Left hindlimb (tissue), 1 donor: ENCODE measurements around the gene NTN1.

ENCODE experiments used
- DNase-seq: peaks from one replicate; pipeline ENCODE4 v3.0.0-alpha.2; 2018

The NTN1 gene

DNA sequence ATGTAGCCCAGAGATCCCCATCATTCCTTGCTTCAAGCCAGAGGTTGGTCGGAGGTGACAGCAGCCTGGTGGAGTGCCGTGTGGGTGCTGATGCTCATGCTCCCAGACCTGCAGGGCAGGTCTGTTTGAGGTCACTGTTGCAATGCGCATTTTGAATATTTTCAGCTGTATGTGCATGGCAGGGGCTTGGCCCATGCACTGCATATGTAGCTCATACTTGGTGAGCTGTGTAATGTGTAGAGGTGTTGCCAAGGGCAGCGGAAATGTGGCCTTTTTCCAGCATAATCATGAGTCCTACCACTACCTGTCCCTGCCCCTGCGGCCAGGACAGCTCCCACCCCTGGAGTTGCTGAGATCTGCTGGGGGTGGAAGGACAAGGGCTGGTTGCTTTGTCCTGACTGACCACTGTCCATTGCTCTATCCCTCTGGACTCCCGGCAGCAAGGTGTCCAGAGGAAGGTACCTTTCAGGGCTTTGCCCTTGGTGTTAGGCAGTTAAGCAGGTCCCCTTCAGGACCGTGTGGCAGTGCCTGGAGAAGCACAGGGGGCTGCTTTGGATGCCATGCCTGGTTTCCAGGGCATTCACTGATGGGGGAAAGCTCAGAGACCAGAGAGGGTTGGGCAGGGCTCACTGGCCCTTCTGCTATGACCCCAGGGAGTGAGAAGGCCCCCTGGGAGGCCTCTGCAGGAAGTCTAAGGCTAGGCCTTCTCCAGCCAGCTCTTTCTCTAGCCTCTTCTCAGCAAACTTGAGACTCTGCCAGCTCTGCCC, 215.2 kb downstream of the NTN1 start:
- DNase-seq, result peak; percentile 61

DNA sequence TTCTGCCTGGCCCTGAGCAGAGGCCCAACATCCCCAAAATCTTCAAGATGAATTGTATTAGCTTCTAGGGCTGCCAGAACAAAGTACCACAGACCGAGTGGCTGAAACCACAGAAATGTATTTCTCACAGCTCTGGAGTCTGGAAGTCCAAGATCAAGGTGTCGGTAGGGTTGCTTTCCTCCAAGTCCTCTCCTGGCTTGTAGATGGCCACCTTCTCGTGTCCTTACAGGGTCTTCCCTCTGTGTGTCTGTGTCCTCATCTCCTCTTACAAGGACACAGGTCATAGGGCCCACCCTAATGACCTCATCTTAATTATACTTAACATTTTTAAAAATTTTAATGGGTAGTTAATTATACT, 215.7 kb downstream of the NTN1 start:
- no peak for DNase-seq

DNA sequence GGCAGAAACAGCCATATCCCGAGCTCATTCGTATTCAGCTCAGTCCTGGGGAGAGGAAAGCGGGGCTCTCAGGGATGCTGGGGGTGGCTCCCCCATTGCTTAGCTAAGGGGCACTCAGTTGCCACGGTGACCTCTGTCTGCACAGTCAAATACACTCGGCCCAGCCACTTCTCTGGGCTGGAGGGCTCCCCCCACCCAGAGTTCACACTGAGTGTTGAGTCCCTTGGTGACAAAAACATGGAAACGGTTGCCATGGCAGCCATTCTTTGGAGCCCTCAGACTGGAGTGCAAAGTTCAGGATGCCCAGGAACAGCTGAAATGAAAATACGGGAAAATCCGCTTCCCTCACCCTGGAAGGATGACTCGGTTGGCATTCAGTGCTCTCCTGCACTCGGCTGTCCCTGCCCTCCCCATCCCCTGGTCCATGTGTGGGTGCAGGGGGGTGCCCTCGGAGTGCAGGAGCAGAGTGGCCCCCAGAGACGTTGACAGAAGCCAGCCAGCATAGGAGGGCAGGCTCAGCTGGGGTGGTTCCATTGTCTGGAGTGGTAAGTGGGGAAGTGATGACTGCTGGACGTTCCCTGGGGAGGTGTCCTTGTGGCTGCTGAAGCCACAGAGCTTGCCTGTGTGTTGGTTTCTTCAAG, 216.5 kb downstream of the NTN1 start:
- peak; percentile 42 for DNase-seq

DNA sequence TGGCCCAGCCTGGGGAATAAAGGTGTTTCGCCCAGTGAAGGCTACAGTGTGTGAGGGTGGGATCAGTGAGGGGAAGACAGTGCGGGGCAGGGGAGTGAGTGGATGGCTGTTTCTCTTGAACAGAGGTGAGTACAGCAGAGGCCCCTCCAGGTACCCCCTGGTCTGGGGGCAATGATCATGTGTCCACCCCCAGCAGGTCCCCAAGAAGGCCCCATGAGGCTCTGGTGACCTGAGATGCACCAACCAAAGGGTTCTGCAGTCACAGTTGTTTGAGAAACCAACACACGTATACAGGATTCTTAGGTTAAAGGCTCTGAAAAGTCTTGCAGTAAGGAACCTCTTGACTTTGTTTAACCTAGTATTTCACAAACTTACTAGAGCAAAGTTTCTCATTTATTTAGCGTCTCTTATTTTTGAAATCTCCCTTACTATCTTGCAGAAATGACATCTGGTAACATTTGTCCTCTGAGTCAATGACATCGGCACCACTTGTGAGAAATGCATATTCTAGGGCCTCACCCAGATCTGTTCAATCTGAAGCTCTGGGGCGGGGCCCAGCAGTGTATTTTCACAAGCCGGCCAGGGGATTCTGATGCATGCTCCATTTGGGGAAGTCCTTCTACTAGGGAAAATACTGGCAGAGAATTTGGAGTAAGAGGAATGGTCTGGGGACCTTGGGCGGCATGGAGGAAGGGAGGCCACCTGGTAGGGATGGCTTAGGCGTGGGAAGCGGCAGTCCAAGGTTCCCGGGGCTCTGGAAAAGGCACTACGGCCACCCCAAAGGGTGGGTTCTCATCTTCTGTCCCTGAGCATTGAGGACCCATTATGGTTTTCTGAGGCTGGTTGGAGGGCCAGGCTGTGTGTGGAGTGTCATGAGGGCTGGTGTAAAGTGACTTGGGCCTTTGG, 217.3 kb downstream of the NTN1 start:
- DNase-seq, result peak; percentile 30

DNA sequence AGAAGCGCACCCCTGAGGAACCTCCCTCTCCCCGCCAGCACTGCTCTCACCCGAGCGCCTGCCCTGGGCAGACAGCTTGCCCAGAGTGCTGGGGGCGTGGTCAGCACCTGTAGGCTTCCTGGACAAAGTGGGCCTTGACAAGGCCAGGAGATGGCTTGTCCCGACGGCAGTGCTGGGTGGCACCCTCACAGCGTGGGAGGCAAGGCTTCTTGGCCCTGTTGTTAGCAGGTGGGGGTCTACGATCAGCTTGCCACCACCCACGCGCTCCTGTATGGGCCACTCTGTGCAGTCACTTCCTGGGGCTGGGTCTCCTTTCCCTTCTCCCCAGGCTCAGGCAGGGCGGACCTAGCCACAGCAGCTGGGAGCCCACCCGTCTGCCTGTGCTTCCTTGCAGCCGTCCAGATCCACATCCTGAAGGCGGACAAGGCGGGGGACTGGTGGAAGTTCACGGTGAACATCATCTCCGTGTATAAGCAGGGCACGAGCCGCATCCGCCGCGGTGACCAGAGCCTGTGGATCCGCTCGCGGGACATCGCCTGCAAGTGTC, 218.0 kb downstream of the NTN1 start:
- no peak for DNase-seq

DNA sequence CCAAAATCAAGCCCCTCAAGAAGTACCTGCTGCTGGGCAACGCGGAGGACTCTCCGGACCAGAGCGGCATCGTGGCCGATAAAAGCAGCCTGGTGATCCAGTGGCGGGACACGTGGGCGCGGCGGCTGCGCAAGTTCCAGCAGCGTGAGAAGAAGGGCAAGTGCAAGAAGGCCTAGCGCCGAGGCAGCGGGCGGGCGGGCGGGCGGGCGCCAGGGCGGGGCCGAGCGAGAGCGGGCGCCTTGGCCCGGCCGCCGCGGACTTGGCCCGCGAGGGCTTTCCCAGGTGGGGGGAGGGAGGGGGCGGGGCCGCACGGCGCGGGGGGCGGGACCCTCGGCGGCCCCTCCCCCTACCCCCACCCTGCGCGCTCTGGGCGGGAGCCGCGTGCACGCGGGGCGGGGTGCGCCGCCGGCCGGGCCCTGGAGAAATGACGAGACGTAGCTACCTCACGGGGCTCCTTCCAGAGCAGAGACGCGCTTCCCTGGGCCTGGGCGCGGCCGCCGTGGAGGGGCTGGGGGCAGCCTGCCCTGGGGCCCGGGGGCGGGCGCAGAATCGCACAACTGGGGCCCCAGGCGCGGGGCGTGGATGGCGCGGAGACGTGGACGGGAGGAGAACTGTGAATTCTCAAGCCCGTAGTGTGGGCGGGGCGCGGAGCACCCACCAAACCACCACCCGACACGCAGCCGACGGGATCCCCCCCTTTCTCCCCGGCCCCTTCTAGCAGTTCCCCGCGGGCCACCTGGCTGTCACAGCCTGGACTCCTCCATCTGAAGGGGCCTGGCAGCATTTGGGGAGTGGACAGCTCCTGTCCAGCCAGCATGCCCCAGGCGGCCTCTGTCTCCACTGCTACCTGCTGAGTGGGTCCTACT, 218.7 kb downstream of the NTN1 start:
- peak; percentile 86 for DNase-seq

DNA sequence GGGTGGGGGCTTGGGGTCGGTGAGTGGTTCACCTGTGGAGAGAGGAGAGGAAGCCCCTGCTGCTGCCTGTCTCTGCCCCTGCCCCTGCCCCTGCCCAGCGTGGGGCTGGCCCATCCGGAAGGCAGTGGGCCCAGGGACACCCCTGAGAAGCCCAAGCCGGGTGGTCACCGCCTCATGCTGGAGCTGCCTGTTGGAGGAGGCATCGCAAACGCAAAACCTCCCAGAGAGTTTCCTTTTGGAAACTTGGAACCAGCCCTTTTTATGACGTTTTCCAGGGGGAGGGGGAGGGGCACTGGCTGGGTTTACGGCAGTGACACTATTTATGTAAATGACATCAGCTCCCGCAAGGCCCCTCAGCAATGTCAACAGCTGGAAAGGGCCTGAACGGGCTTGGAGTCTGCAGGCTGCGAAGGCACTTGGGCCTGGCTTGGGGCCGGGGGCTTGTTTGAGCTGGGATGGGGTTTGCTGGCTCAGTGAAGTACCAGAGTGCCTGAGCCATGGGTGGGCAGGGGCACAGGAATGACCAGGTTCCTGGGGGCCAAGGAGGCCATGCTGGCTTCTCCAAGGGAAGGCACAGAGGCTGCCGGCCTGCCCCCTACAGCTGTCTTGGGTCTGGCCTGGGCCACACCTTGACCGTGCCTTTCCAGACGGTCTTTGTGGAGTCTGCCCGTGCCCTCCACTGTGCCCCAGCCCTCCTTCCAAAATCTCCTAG, 219.5 kb downstream of the NTN1 start:
- DNase-seq, result peak; percentile 92

DNA sequence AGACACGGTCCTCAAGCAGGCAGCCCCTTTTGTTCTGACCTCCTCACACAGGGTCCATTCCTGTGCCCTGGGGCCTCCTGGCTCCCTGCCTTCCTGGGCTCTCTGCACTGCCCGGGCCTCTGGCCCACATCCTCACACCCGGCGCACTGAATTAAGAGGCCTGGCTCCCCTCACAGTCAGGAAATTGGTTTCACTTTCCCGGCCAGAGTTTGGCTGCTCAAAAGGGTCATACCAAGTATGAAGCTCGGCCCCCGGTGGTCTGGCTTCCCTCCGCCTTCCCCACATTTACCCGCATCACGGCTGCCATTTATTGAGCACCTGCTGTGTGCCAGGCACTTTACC, 220.0 kb downstream of the NTN1 start:
- peak; percentile 84 for DNase-seq

DNA sequence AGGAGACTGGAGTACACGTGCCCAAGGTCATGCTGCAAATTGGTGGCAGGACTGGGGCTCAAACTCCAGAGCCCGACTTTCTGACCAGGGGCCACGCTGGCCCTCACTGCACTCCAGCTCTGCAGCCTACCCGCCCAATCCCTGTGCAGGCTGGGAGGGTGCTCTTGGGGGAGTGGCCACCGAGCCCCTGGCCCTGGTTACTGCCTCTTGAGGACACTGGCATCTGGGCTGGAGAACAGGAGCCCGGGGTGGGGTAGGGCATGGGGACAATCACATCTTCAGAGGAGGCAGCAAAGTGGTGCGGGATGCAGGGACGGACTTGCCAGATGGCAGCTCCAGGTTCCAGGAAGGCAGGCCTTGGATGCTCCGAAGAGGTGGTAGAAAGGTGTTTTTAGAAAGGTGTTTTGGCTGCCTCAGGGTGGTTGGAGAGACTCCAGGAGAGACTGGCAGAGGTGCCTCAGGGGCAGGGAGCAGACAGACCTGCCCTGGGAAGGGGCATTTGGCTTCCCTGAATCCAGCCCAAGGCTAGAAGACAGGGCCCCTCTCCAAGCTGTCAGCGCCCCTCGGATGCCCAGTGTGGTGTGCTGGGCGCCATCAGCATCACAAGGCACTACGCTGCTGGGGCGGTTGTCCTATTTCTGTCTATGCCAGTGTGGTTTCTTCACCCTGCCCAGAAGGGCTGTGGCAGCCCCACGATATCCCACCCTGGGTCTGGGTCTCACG, 220.6 kb downstream of the NTN1 start:
- DNase-seq, result peak; percentile 55

DNA sequence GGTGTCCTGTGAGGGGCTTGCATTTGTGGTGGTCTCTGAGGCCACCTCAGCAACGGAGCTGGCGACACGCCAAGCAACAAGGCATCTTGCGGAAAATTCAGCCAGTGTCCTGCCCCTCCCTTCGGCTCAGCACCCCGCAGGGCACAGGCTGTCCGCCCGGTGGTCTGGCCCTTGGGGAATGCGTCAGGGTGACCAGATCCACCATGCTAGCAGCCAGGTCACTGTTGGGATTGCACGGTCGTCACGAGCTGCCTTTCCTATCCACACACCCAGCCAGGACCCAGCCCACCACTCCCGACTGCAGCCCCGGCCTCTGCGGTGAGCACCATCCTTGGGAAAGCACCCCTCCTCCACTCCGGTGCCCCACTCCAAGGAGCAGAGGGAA, 221.2 kb downstream of the NTN1 start:
- no peak for DNase-seq

DNA sequence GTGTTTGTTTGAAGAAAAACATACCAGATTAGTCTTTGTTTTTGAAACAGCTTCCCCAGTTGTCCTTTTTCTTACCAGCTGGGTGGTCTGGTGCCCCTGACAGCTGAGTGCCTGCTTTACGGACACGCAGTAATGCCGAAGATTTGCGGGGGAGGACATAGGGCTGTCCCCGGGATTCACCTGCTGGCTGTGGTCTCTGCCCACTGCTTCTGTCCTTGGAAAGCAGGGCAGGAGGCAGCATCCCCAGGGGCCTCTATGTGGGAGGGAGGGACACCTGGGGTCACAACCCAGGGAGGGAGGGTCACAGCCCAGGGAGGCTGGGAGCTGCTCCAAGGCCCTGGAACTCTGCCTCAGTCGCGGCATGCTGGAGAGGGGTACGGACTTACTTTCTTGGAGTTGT, 221.7 kb downstream of the NTN1 start:
- no peak for DNase-seq

DNA sequence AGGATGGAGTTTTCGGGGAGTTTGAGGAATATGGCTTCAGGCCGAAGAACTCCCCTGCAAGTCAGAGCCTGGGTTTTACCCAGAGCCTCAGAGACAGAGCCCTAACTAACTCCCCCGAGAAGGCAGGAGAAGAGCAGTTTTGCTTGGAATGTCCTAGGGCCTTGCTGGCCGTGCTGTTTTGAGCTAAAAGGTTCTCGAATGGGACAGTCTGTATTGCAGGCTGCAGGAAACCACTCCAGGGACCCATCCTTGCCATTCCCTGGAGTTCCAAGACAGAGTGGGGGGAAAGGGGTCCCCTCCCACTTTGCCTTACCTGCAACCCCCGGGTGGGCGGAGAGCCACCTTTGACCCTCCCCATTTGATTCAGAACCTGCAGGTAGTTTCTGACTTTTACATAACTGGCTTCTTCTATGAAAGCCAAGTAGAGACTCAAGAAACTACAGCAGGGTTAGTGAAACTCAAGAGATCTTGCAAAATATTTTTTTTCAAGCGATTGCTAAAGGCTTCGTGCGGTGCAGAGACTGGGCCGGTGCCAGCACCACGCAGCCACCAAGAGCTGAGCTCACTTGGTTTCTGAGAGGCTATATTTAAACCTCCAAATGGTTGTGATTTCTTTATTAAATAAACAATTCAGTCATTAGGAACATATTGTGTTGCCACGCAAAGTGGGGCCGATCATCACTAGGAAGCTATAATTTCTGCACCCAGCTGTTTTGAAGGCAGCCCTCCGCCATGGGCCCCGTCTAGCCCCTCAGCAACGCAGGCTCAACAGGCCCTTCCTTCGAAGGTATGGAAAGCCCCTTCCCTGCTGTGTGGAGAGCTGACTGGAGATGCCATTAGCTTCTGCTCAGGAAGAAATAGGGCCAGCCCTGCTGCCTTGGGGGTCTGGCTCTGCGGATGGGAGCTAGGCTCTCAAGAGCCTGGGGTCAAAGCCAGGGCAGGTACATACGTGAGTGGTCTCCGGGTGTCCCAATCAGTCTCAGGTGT, 223.0 kb downstream of the NTN1 start:
- no peak for DNase-seq

DNA sequence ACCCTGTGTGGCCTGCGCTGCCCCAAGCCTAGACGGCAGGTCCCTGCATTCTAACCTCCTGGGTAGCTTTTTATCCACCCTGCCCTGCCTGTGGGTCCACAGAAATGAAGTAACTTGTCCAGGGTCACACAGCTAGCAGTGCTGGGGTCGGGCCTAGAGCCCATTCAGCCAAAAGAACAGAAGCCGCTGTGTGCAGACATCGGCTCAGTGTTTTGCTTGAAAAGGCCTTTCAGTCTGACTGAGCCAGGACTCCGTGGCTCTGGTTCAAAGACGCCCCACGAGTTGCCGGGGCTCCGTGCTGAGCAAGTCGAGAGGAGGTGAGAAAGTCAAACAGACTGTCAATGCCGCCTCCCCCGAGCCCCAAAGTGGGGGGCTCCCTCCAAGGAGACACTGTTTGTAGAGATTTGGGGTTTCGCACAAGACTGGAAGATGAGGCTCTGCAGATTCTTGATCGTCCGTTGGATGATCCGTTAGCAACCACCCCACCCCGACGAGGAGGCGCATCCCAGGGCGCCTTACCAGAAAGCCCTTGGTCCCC, 226.2 kb downstream of the NTN1 start:
- no peak for DNase-seq

DNA sequence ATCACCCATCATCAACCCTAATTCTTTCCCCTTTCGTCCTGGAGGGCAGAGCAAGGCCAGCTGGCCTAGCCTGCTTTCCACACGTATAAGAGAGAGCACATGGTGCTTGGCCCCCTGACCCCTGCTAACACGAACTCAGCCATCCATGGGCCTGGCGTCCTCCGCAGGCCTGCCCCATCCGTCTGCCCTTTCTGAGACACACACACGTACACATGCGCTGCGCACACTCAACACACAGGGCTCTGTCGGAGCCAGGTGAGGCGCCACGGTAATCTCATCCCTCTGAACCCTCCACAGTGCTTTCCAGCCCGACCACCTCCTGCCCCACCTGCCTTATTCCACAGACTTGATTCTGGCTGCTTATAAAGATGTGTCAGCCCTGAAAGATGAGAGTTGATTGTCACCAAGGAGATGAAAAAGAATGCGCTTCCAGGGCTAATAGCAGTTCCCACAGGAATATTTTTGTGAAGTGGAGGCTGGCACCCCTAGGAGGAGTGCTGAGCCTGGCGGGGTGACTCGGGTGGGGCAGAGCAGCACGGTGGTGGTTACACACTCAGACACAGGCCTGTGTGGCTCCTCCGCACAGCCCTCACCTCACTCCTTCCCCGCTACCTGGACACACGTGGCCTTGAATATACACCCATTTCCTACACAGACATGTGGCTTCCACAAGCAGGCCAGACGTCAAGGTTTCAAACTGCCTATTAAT, 228.1 kb downstream of the NTN1 start:
- DNase-seq, result no peak

DNA sequence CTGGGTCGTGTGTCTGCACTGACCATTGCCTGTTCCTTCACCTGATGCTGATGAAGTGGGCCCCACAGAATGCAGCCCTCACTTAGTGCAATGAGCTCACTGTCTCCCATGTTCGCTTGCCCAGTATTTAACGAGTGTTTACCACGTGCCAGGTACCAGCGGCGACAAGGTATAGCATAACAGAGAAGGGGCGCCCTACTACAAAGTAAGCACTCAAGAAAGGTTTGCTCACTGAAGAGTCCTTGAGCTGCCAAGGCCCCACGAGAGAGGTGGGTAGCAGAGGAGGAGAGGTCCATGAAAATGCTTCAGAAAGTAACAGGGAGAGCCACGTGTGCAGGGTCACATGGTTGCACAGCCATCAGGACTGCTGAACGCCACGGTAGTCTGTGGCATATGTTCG, 230.0 kb downstream of the NTN1 start:
- no peak for DNase-seq

DNA sequence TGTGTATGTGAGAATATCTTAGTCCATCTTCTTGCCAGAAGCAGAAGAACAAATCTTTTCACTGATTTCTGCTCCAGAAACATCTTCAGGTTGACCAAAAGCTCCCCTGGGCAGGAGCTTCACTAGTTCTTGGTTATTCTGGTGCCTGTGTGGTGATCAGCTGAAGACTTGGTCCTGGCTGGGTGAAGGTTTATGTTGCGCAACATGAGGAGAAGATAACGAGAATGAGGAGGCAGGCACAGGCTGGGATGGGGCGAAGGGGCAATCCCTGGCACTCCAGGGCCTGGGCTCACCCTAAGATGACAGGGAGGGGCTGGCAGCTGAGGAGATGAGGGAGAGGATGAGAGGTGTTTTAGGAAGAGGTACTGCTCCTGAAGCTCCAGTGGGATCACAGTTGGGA, 232.0 kb downstream of the NTN1 start:
- DNase-seq, result no peak

DNA sequence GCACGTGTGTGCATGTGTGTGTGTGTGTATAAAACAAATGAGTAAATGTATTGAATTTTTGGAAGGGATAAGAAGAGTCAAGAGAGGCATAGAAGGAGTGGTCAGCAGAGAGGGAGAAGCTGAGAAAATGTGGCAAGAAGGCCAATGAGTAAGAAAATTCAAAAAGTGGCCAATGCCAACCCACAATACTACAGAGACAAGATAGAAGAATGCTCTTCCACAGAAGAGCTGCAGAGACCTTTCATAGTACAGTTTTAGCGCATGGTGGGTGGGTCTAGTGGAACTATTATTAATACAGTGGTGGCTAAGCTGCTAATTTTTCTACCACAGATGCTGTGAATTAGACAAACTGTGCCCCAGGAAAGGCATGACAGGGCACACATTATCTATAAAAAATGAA, 233.5 kb downstream of the NTN1 start:
- no peak for DNase-seq

DNA sequence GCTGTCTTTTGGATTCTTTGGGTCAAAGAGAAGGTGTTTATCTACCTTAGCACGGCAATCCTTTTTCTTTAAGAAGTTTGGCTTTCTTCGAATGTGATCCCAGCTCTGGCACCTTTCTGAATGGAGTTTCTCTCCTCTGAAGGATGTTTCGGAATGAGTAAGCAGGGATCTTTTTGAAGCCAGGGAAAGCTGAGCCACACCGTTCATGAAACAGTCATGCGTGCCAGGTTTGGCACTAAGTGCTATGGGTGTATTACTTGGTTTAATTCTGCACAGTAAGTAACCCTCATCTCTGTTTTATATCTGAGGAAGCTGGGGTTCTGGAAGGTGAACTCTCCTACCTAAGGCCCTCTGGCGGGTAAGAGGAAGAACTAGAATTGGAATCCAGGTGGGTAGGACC, 234.5 kb downstream of the NTN1 start:
- DNase-seq, result no peak

DNA sequence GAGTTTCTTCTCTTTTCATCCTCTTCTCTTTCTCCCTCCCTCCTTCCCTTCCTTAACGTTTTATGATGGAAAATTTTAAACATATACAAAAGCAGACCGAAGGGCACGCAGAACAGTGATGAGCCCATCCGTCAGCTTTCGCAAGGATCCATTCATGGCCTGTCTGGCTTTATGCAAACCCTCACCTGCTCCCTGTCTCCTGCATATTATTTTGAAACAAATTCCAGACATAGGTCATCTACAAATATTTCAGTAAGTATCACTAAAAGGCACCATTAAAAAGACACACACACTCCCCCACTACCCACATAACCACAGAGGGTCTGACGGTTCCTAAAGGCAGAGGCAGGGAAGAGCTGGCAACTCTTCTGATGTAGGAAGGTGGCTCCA, 235.0 kb downstream of the NTN1 start:
- DNase-seq, result no peak
